ENCODE results near the gene TBX2.

GRCh38 chr17:61378658-61379456 is 20.8 kb upstream of the TBX2 start:
- no peak for TF ChIP-seq CTCF (conservative IDR thresholded peaks at IDR 0.05; ENCODE audit: low read length)
- no peak for TF ChIP-seq EZH2phosphoT487 (IDR thresholded peaks at IDR 0.05; ENCODE audit: borderline replicate concordance)
